GM19043 (cell line): ENCODE data around the gene NAA11.
"Not testable (repeated sequence)": the region's sequence is repeated elsewhere in the genome, so short reads cannot be mapped to it uniquely, and the experiment has no call there.

Source experiments
- ATAC-seq: cut with Tn5 transposase; IDR thresholded peaks from one replicate; pipeline ENCODE4 v1.9.1; 2021; ENCODE audit warnings: low read depth; ENCODE audit not compliant: unreplicated experiment

NAA11 gene

DNA sequence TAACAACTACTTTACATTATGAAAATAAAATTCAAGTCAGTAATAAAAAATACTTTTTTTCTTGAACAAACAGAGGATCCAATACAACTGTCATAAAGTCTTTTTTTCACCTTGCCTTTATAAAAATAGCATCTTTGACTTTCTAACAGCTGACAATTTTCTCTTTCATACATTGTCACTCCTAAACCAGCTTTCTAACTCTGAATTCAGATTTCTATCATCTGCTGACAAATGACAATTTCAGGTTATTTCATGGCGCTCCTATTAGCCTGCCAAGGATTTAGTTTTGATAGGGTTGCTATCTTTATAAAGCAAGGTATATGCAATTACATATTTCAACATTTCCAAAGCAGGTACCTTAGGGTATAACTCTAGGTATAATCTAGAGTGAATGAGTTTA, 14.6 kb downstream of the NAA11 start:
- no peak for ATAC-seq

DNA sequence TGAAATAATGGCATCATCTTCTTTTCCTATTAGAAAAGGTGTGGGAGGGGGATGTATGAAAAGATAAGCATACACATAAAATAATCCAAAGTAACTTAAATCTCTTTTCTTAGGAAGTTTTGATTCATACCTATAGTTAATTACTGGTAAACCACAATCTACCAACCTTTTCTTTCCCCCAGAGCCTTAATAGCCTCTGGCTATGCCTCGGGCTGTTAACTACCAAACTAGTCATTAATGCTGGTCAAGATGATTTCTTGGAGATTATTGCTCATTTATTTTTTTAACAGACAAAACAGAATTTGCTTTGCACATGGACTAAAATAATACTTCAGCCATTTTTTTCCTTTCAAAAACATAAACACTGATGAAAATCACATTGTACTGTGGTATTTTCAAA, 16.9 kb downstream of the NAA11 start:
- ATAC-seq: no peak

DNA sequence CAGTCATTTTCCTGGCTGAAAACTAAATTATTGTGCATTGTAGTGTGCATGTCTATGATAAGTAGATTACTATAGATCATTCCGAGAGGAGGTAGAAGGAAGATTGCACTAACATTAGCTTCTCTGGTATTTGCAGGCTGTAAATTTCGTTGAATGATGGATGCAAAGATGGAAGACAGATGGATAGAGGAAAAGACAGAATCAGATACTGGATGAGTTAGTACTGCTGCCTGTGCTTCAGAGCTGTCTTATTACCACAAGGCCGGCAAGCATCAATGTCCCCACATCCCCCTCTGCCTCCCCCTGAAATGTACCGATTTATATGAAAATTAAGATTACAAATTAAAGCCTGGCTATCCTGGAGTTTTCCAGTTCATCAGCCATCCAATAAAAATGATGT, 17.7 kb downstream of the NAA11 start:
- no peak for ATAC-seq

DNA sequence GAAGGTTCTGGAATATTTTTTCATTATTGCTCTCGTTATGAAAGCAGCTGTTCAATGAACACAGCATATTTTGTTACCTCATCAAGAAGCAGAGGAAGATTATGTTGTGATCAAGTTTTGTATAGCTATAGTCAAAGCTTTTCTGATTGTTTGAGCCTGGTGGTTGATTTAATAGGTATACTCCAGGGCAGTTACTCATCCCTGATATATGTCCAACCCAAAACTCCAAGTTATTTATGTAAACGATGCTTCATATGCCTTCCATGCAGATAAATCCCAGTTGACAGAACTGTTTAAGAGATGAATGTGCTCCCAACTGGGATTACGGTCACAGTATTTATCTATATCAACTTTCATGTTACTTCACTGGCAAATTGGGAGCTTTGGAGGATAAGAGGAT, 19.1 kb downstream of the NAA11 start:
- no peak for ATAC-seq

DNA sequence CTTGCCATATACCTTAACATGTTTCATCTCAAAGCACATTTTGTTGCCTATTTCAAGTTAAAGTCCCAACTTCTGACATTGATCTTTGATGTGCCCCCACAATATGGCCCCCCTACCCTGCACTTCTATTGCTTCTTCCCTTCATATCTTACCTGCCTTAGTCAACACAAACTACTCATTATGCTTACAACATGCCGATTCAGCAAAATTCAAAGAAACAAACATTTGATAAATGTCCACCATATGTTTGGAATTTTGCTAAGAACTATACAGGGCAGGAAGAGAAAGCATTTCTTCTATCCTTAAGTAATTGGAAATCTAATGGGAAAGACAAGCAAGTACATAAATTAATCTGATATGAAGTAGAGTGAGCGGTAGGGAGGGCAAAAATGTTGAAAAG, 25.6 kb downstream of the NAA11 start:
- ATAC-seq: no peak

DNA sequence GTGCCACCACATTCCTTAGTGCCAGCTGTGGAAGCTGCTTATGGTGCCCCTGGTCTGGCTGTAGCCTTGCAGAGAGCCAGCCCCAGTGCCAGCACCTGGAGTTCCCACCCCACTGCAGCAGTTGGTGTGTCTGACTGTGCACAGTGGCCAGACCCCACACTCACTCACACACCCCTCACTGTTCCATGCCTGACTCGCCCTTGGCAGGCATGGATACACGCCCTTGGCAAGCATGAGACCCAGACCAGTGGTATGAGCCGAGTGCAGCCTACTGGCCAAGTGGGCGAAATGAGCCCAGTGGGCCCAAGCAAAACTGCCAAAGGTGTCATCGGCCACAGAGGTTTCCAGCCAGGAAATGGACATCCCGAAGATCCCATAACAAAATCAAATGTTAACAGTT, 27.4 kb downstream of the NAA11 start:
- no peak for ATAC-seq

DNA sequence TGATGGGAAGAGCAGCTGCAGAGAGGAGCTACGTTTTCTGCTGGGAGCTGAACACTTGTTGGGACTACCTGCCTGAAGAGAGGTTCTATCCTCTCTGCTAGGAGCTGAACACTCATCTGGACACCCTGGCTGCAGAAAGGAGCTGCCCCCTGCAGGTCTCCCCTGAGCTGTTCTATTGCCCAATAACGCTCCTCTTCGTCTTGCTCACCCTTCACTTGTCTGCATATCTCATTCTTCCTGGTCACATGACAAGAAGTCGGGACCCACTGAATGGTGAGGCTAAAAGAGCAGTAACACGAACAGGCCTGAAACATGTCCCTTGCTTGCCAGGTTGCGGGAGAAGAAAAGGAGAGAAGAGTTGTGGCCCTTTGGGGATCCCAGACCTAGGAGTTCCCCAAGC, 27.8 kb downstream of the NAA11 start:
- ATAC-seq: no peak

DNA sequence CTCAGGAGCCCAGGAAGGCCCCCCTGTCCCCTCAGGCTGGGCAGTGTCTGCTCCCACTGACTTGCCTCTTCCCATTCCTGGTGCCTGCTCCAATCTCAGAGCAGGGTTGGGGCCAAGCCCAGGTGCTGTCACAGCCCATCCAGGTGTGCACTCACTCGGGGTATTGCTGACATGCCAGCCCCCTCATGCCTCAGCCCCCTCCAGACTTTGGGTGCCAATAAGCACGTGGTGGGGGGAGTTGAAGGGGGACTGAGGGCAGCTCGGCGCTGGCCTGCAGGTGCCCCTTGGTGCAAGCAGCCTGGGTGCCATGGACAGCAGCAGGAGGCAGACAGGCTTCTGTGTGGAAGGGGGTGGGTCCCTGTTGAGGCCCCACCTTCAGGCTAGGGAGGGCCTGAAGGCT, 28.4 kb downstream of the NAA11 start:
- ATAC-seq: no peak

DNA sequence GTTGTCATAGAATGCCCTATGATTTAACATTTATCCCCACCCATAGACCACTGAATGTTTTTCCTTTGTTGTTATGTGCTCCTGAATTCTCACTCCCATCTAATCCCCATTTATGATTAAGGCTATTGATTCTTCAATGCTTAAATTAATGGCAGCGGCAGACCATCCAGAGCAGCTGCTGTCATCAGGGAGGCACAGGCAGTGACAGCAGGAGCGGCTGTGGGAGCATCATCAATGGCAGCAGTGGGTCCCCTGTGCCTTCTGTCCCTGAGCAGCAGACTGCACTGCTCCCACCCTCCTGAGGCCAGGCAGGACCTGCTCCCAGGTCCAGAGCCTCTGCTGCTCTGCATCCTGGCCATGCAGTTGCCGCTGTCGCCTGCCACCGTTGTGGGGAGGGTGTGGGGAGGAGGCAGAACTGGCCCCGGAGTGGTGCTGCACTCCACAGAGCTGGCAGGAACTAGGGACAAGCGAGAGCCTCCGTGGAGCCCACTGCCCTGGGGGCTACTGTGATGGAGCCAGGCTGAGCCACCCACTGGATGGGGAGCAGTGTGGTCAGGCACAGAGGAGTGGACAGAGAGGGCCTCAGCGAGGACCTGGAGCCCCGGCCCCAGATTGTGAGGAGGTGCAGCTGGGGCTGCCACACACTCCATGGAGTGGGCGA, 29.0 kb downstream of the NAA11 start:
- ATAC-seq: no peak

DNA sequence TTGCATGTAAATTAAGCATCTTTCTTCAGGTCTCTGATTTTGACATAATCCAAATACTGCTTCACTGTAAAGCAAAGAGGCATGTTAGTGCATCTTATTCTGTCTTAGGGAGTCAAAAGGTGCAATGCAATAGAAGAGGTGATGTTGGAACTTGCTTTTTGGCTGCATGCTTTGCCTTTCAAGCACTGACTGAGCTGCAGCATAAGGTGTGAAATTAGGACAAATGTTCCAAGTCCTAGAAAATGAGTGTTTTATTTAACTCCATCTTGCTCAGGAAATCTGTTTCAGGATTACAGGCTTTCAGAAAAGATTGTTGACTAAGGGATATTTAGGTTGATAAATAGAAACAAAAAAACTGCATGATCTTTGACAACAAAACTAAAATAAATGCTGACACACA, 30.8 kb downstream of the NAA11 start:
- no peak for ATAC-seq

DNA sequence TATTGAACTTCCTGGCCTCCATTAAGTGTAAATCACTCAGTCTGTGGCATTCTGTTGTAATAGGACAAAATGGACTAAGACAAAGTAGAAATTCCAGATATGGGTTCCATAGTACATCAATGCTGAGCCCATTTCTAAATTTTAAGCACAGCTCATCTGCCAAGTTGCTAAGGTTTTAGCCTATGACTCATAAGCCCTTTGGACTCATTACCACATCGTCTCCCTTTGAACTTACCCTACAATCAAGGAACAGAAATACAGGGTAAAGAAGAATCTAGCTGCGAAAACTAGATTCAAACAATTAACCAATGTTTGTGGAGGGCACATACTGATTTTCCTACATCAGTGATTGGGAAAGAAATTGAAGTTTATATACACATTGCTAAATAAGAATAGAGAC, 31.8 kb downstream of the NAA11 start:
- ATAC-seq: no peak

DNA sequence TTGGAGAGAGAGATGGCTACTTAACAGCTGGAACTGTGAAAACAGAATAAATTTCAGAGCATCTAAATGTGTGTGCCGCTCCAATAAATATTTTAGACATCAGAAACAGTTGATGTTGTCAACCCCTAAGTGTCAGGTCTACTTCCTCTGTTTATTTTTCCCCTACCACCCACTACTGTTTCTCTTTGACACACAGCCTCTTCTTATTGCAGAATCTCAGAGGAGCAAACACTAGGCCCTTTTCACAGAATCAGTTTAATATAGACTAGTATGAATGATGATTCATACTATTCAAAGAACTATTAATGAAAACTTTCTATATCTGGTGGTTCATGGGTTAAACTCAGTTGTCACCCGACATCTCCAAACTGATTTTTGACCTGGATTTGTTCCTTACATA, 33.9 kb downstream of the NAA11 start:
- no peak for ATAC-seq

DNA sequence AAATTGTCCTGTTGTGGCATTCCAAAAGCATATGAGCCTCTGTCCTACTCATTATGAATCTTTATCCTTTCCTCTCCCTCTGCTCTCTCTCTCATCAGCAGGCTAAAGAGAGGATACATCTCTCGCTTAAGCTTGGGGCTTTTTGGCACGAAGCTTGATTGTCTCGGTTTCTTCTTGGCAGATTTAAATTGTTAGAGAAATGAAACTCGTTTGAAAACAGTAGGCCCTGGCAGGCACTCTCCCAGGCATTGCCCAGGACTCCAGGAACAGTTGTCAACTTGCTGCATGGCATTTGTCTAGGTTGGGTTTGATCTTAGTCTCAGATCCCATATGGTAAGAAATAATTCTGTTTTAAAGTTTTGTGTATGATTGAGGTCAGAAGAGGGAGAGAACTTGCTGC, 35.5 kb downstream of the NAA11 start:
- no peak for ATAC-seq

DNA sequence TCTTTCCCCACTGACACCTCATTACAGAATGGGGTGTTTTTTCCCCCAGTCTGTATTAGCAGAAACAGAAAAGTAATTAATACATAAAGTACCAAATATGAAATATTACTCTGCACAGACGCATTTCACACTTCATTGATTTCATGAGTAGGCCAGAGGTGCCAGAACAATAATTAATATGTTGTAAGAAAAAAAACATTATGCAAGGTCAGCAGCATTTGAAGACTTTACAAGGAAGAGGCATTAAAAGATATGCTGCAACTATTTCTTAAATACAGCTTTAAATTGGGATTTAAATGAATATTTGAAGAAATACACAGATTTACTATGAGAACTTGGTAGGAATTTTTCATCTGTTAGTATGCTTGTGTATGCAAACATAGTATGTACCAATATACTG, 37.7 kb downstream of the NAA11 start:
- no peak for ATAC-seq

DNA sequence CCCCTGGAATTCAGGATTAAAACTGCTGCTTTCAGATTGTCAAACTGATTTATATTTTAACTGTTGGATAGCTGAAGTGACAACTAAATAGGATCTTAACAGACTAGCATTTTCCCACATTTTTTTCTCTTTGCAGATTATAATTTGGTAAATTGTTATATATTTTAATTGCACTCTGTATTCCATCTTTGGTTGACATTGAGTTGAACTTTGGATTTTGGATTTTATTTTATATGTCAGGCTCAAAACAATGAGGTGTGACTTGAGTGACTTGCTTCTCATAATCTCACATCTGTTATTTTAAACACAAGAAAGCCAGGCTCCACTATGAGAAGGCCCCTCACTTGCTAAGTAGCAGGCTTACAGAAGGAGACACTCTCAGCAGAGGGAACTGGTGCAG, 38.1 kb downstream of the NAA11 start:
- ATAC-seq: no peak

DNA sequence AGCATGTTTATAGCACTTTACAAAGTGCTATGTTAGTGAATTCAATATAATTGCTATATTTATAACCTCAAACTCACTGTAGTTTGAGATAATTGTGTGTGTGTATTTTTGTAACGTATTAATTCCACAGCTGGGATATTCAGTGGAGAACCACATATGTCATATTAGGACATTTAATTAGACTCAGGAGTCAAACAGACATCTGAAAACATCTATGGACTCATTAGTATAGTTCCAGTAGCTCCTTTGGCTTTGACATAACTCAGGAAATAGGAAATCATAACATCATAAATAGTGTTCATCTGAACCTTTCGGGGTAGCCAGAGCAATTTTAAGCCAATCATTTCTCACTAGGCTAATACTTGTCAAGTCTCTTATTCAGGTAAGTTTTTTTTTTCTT, 38.8 kb downstream of the NAA11 start:
- ATAC-seq: no peak

DNA sequence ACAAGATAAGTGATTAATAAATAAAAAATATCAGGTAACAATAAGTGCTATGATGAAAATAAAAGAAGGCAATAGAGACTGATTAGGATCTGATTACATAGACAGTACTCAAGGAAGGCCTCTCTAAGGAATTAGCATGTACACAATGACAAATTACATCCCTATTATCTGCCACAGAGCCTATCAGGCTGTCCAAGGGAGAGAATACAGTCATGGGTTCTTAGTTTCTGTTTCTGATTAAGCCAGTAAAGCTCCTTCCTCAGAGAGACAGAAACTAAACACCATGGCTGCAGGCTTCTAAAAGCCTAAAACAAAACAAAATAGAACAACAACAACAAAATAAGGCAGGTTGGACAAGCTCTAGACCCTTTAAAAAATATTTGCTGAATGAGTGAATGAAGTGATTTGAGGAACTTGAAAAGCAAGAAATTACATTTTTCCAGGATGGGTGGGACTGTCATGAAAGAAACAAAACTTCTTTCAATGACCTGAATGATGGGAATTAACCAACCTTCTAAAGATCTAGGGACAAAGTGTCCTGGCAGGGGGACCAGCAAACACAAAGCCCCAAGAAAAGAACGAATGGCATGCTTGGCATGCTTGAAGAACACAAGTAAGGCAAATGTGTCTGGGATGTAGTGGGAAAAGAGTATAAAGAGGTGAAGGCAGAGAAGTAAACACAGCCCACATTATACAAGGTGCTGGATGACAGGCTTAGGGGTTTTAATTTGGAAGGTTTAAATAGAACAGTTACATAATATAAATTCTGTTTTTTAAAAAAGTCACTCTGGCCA, 44.1 kb downstream of the NAA11 start:
- ATAC-seq: no peak

DNA sequence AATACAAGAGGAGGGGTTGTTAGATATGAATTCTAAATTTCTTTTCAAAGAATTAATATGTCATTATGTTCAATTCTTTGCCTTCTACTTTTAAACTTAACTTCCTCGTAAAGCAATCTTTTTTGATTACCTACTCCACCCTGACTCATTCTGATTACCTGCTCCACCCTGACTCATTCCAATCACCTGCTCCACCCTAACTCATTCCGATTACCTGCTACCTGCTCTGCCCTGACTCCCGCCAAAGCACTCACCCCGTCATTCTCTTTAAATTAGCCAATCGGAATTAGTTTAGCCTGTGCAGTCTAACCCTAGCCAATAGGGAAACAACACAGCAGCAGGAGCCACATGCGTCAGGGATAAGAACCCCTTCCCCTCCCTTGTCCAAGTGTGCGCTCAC, 48.4 kb downstream of the NAA11 start:
- ATAC-seq: not testable (repeated sequence)

DNA sequence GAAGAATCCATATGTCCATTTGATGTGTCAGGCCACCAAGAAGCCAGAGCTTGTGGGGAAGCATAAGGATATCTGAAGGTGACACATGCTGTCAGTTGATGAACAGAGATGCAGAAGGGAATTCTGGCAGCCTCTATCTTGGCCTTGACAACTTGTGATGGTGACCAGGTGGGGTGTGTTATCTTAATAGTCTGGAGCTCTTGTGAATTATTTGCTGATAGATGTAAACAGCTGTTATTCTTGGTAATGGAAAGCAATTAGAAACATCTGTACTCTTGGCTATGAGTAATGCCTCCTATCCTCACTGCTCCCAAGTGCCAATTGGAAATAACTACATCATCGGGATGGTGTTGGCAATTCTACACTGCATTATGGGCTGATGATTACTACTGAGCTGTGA, 51.9 kb downstream of the NAA11 start:
- ATAC-seq: no peak

DNA sequence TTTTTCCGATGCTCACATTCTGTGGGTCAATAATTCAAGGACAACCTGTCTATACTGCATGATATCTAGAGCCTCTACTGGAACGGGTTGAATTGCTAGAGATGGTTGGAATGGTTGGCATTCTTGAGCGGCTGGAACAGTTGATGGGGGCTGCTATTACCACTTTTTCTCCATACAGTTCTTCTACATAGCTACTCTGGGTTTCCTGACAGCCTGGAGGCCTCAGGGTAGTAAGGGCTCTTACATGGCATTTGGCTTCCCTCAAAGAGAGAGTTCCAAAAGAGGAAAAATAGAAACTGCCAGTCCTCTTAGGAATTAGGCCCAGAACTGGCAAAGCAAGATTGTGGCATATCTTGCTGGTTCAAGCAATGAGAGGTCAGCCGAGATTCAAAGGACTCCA, 53.1 kb downstream of the NAA11 start:
- ATAC-seq: no peak

DNA sequence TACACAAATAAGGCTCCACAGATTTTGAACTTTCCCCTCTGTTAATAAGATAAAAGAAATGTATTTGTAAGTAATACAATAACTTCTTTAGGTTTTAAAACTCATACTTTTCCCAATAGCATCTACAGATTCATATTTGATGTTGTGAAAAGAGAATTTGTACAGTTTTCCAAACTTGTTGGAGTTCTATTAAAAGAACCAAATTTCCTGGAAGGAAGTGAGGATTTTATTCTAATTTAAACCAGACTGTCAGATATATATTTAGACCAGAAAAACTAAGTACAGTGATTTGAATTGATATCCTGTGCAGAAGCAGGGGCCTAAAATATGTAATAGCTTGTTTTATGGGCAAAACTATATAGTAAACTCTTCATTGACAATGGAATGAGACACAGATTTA, 53.7 kb downstream of the NAA11 start:
- no peak for ATAC-seq

DNA sequence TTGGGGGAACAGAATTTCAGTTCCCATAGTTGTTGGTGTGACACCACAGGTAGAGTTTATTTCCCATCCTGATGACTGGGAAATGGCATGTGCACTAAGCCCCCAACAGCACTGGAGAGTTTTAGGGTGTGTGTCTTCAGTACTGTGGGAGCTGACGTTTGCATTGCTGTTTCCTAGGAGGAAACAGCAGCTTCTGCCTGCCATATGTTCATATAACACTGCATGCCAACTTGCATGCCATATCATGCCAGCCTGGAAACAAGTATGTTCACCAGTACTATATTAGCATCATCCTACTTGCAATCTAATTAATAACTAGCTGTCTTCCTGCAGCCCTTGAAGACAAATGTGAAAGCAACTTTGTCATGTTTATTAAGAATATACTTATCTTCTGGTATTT, 58.2 kb downstream of the NAA11 start:
- no peak for ATAC-seq
